Psoas muscle (tissue), 8 donors: ENCODE data around the gene FOXN4. TPM values are rescaled to one million over a fixed set of nuclear protein-coding genes. Genes with fewer than 3 reads are reported as not detected.

ENCODE experiments used
- ATAC-seq, 4 donors: fragments of 200-7000 bp; cut with Tn5 transposase; one replicate each; pipeline ENCODE4 v1.9.1; 2020; ENCODE audit warnings: moderate library complexity in 3 of 4, mild to moderate bottlenecking in 2 of 4
- DNase-seq, 2 donors: peaks; one replicate each; pipeline ENCODE4 v3.0.0-alpha.2; 2020
- H3K27ac ChIP-seq: fragments of 200-600 bp; one replicate; pipeline ENCODE4 v1.8.0; 2022
- H3K27me3 ChIP-seq, 3 donors: fragments of 200-600 bp in 1 of 3; one replicate each; pipeline versions ENCODE4 v1.6.1 to v1.8.0; 2013 to 2022; ENCODE audit warnings: low read length in 2 of 3, mild to moderate bottlenecking in 2 of 3, moderate library complexity in 1 of 3; ENCODE audit not compliant: insufficient read depth in 3 of 3
- H3K36me3 ChIP-seq, 2 donors: fragments of 200-600 bp in 1 of 2; one replicate each; pipeline versions ENCODE4 v1.6.1 to v1.8.0; 2013 to 2022; ENCODE audit warnings: low read depth in 1 of 2, mild to moderate bottlenecking in 1 of 2, moderate library complexity in 1 of 2; ENCODE audit not compliant: insufficient read depth in 1 of 2
- H3K4me1 ChIP-seq: fragments of 200-600 bp; one replicate; pipeline ENCODE4 v1.8.0; 2022
- H3K4me3 ChIP-seq: fragments of 200-600 bp; one replicate; pipeline ENCODE4 v1.8.0; 2022; ENCODE audit warnings: mild to moderate bottlenecking
- H3K9me3 ChIP-seq: fragments of 200-600 bp; one replicate; pipeline ENCODE4 v1.8.0; 2022
- CTCF ChIP-seq: fragments of 200-600 bp; IDR thresholded peaks from one replicate; pipeline ENCODE4 v1.8.0; 2022; ENCODE audit warnings: antibody characterized with exemption
- WGBS, 3 donors: extraction: QIAGEN DNeasy Blood & Tissue Kit; methylation state at CpG; one replicate each; pipeline versions ENCODE4 v1.1.6 to v1.1.7; 2013; 5-methylcytosine and 5-hydroxymethylcytosine counted together
- intact Hi-C, 2 donors: fragments of 100-400 bp; cut with DNase I; formaldehyde crosslinking; loops; one replicate each; pipeline versions ENCODE4 v1.11.0 to v1.14.2; 2022
- polyA plus RNA-seq, 3 donors: library from polyadenylated mRNA; stranded (reverse); fragments of 200-250 nt; gene quantifications; one replicate each; pipeline ENCODE4 v1.2.3, GENCODE V29; 2013
- total RNA-seq, 4 donors: library from RNA; stranded (reverse); fragmentation: NEBNext Ultra II Directional in 2 of 4; extraction: Animal tissue kit (Norgen Biotek cat#: 25700) in 2 of 4; gene quantifications; one replicate each; pipeline versions ENCODE4 v1.2.1 to v1.2.4, GENCODE V29; 2021 to 2023
- donor health status: healthy with polysubstance abuse.
- donor health status: DM: no; HTN: no; CAD: no; lungs with moderate emphysema.
- donor health status: Bipolar disorder and iron deficiency.
- donor health status: healthy.
- donor health status: DM: yes; HTN: yes; CAD: no.
- donor health status: DM: no; HTN: no; CAD: no.
- donor health status: DM: no; HTN: no; CAD: no.
- donor health status: DM: yes; HTN: yes; CAD: no.

FOXN4 gene
- total and polyA plus RNA-seq, 7 donors: 0.01 to 0.03 TPM; not detected in 5

DNA sequence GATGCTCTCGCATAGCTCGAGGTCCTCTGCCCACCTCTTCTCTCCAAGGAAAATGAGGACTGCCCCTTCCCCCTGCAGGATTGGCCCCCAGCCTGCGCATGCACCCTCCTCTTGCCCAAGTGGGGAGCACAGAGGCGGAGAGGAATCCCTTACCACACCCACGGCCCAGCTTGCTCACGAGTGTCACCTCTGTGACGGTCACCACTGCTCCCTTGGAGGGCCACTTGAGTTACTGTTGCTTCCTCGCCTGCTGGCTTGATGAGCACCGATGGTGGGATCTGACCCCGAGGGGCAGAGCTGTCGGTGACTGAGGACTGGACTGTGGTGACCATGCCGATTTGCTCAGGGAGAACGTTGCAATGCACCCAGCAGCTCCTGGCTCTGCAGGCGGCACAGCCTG lies 41.7 kb downstream of the FOXN4 start:
- TF ChIP-seq CTCF: no peak
- WGBS, 3 donors: 84% methylated on average over 14 of the region's 14 CpGs
- DNase-seq (no peak), ATAC-seq (no peak)
- Histone ChIP-seq H3K9me3 (no peaks in the 10 kb centered on the region), H3K27me3 (no peaks in the 10 kb centered on the region), H3K4me1 (no peaks in the 10 kb centered on the region), H3K27ac (no peak overlapping the region), H3K4me3 (no peak overlapping the region), H3K36me3 (peaks cover 8 to 72% of the 10 kb centered on the region in 2 donors)
- intact Hi-C loops: loop anchor here in 1 of 2 donors (2.0 kb wide), 1 partner anchor 117 kb away; no protein-coding TSS in a partner anchor

GRCh38 chr12:109266106-109266879 lies 42.8 kb downstream of the FOXN4 start:
- Histone ChIP-seq H3K27me3 (no peaks in the 10 kb centered on the region), H3K36me3 (peaks cover 13 to 82% of the 10 kb centered on the region in 2 donors), H3K27ac (no peak overlapping the region), H3K4me3 (no peak overlapping the region), H3K4me1 (no peaks in the 10 kb centered on the region), H3K9me3 (no peaks in the 10 kb centered on the region)
- ATAC-seq: no peak
- DNase-seq: no peak
- no peak for TF ChIP-seq CTCF
- 81 to 86% (median 84%) methylated on average over 16 of the region's 16 CpGs for WGBS, 3 donors
- intact Hi-C loops: loop anchor here in 1 of 2 donors (2.0 kb wide), 1 partner anchor 119 kb away; no protein-coding TSS in a partner anchor

GRCh38 chr12:109264943-109265650 lies 44.0 kb downstream of the FOXN4 start:
- H3K9me3 ChIP-seq: no peaks in the 10 kb centered on the region
- intact Hi-C loops: loop anchor here in 1 of 2 donors (5.0 kb wide), 1 partner anchor 153 kb away; no protein-coding TSS in a partner anchor
- H3K27me3 ChIP-seq: no peaks in the 10 kb centered on the region
- peak; percentile 4 to 29 (median 9) for ATAC-seq
- no peaks in the 10 kb centered on the region for H3K4me1 ChIP-seq
- H3K27ac ChIP-seq: peak overlapping the region; percentile 55
- TF ChIP-seq CTCF: no peak
- peaks cover 16 to 94% of the 10 kb centered on the region in 2 donors for H3K36me3 ChIP-seq
- WGBS, 3 donors: 80 to 83% (median 82%) methylated on average over 26 to 27 of the region's 27 CpGs
- peak in 1 of 2 donors; percentile 70 for DNase-seq
- no peak overlapping the region for H3K4me3 ChIP-seq

- no peaks in the 10 kb centered on the region for H3K4me1 ChIP-seq
- H3K27me3 ChIP-seq: no peaks in the 10 kb centered on the region
- peaks cover 20 to 99% of the 10 kb centered on the region in 2 donors for H3K36me3 ChIP-seq
- DNase-seq (peak; percentile 78 to 87), ATAC-seq (peak; percentile 61 to 79 (median 66))
- intact Hi-C loops: loop anchor here in 1 of 2 donors (5.0 kb wide), 1 partner anchor 152 kb away; no protein-coding TSS in a partner anchor
- no peaks in the 10 kb centered on the region for H3K9me3 ChIP-seq
- WGBS, 3 donors: 40 to 42% (median 41%) methylated on average over 23 of the region's 23 CpGs
- TF ChIP-seq CTCF: peak; percentile 66
- H3K4me3 ChIP-seq: no peak overlapping the region
- peak overlapping the region; percentile 55 for H3K27ac ChIP-seq
Measured at GRCh38 chr12:109264095-109264942, 44.8 kb downstream of the FOXN4 start.
